ENCODE data around the gene ZNF142.
A peak's percentile ranks its signal among the peaks of the same experiment; 100 is the strongest.

ZNF142 gene

DNA sequence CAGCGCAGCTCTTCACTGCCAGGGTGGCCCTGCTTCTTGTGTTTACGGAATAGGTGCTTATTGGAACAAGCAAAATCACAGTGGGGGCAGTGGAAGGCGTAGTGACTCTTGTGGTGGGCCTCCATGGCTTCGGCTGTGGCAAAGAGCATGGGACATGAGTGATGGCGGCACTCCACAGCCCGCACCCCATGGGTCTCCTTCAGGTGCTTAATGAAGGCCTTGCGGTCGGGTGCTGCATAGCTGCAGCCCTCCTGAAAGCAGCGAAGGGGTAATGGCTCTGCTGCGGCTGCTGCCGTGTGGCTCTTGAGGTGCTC is 10.7 kb downstream of the ZNF142 start:
- no peak for DNase-seq

GRCh38 chr2:218648088-218648786 is 11.2 kb downstream of the ZNF142 start:
- peak; percentile 39 for DNase-seq

GRCh38 chr2:218645126-218645525 is 14.3 kb downstream of the ZNF142 start:
- no peak for DNase-seq

GRCh38 chr2:218644721-218645120 is 14.7 kb downstream of the ZNF142 start:
- DNase-seq, result no peak

DNA sequence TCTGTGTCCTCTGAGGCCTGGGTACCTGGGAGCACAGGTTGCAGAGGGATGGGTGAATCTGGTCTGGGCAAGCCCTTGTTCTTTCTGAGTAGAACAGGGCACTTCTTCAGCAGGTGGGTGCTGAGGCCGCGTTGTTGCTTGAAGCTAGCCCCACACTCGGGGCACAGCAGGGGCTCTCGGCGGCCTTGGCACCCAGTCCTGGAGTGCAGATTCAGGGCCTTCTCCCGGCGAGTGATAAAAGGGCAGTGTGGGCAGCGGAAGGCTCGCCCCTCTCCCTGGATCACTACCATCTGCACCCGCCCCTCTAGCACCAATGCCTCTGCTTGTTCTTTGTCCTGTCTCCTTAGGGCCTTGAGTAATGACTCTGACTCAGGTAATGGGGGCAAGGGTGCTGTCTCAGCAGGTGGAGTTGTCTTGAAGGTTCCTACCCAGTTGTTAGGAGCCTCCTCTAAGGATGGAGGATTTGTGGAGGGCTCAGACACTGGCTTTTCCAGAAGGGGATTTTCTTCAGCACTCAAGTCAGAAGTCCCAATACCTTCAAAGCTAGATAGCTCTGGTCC is 15.6 kb downstream of the ZNF142 start:
- DNase-seq, result no peak

- DNase-seq, result no peak
Observed at GRCh38 chr2:218642786-218643185, 16.6 kb downstream of the ZNF142 start.

DNA sequence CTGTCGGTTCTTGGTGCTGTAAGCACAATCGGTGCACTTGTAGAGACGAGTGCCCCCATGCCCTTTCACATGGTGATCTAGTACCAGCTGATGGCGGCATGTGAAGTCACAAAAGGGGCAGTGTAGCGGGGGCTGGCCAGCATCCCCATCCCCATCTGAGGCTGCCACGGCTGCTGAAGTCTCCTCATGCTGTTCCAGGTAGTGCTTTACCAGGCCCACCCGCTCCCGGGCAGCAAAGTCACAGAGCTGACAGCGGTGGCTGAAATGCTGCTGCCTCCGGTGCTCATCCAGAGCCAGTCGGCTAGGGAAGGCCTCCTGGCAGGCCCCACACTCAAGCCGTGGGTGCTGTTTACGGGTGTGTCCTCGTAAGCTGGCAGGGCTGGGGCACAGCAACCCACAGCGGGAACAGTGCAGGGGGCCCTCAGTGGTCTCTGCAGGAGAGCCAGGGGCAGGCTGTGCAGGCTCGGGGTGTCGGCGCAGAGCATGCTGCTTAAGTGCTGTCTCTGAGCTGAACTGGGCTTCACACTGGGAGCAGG is 17.2 kb downstream of the ZNF142 start:
- DNase-seq, result no peak

DNA sequence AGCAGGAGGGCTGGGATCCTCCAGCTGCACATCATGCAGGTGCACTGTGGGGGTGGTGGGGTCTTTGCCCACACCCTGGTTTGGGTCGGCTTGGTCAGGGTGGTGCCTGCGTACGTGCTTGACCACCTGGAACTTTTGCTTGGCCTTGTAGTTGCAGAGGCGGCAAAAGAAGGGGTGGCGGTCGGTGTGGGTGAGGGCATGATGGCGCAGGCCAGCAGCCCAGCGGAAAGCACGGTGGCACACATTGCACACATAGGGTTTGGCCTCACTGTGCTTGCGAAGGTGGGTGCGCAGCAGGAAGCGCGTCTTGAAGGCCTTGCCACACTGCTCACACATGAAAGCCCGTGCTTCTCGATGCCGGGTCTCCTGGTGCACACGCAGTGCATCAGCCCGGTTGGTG is 21.1 kb downstream of the ZNF142 start:
- no peak for DNase-seq

DNA sequence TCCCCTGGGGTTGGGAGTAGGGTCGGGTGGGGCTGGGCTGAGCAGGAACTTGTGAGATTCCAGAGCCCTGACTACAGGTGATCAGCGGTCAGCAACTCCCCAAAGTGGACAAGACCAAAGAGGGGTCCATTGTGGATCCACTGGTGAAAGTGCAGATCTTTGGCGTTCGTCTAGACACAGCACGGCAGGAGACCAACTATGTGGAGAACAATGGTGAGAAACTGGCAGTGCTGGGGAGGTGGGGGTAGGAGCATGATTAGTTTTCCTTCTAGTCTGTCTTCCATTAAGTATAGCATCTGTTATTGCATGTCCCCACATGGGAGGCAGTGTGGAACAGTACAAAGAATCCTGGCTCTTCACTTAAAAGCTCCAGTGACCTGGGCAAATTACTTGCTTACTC is 23.7 kb downstream of the ZNF142 start:
- no peak for DNase-seq

DNA sequence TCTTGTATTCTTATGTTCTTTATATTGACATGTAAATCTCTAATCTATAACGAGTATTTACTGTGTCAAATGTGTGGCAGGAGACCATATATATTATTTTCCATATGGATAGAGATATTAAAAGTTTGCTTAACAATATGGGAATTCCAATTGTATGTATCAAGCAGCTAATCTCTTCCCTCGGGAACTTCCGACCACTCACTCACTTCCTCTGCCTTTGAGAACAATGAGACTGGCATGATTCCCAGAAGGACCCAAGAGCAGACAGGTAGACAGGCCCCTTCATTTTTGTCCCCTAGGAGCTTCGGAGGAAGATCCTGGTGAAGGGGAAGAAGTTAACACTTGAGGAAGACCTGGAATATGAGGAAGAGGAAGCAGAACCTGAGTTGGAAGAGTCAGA is 27.6 kb downstream of the ZNF142 start:
- DNase-seq, result no peak

DNA sequence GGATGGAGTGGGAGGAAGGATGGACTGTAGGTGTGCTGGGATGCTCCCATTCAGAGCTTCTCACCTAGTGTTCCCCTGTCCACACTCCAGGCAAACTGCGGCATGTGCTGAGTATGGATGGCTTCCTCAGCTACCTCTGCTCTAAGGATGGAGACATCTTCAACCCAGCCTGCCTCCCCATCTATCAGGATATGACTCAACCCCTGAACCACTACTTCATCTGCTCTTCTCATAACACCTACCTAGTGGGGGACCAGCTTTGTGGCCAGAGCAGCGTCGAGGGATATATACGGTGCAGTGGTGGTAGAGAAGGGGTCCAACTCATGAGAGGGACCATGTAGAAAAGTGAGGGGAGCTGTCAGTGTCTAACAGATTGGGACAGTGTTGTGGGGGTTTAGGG is 31.5 kb downstream of the ZNF142 start:
- DNase-seq, result no peak

DNA sequence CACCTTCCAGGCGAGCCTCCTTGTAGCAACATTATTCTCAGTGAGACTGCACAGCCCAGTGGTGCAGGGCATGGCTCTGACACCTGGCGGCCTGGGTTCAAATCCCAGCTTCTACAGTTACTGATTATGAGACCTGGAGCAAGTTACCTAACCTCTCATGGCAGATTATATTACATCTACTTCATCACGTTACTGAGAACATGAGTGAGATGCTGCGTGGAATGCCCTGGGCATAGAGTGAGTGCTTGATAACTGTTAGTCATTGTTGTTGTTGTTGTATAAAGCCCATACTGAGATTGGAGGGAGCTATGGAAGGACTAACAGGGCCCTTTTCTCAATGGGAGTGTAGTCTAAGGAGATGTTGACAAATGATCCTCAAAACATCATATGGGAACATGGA is 33.1 kb downstream of the ZNF142 start:
- DNase-seq, result no peak

- DNase-seq, result no peak
Observed at GRCh38 chr2:218623366-218623705, 36.1 kb downstream of the ZNF142 start.

GRCh38 chr2:218622606-218623365 is 36.6 kb downstream of the ZNF142 start:
- no peak for DNase-seq

DNA sequence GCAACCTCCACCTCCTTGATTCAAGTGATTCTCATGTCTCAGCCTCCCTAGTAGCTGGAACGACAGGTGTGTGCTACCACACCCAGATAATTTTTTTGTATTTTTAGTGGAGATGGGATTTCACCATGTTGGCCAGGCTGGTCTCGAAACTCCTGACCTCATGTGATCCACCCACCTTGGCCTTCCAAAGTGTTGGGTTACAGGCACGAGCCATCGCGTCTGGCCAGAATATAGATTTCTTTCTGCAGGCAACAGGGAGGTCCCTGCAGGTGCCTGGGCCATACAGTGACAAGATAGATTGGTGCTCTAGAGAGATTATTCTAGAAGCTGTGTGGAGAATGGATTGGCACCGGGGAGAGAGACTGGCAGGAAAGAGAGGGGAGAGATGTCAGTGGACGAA is 38.4 kb downstream of the ZNF142 start:
- no peak for DNase-seq

- no peak for DNase-seq
Observed at GRCh38 chr2:218618102-218618860, 41.1 kb downstream of the ZNF142 start.

- no peak for DNase-seq
Observed at GRCh38 chr2:218615868-218616315, 43.5 kb downstream of the ZNF142 start.

- DNase-seq, result no peak
Observed at GRCh38 chr2:218607436-218608115, 51.8 kb downstream of the ZNF142 start, which contains the start of gene PLCD4. TSS of gene PLCD4 (plus strand) at chr2:218607899. CDS start at chr2:218615740, 7,841 bp downstream.

- no peak for DNase-seq
Observed at GRCh38 chr2:218605432-218605831, 54.0 kb downstream of the ZNF142 start.
